Measurements from ENCODE around the gene EXOC4.
"Not testable (repeated sequence)": the region's sequence is repeated elsewhere in the genome, so short reads cannot be mapped to it uniquely, and the experiment has no call there.

EXOC4 gene

DNA sequence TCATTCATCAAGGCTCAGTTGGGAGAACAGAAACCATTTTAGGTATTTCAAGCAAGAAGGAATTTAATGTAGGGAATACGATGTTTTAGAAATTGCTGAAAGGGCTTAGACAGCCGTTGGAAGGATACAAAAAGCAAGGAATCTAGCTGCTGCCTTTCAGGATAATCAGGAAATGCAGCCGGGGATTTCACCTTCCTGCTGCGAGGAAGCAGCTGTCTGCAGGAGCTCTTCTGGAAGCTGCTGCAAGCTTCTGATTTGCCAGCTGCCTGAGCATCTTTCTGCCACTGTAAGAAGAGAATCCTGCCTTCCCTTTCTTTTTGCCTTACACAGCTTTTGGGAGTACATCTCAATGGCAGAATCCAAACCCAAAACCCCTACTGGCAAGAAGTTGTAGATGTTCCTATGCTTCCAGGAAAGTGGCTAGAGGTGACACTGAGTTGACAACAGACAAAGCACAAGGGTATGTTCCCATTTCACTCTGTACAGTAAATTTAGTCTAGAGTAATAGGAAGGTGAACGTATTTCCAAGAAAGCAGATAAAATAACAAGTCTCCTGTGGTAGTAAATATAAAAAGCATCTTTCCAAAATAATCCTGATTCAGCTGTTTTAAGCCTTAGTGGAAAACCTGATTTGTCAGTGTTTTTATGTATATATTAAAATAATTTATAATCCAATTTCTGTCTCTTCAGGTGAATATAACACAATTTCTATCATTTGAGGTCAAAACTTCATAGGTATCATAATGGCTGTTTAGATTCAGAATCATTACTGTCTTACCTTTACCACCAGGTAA, 725.8 kb downstream of the EXOC4 start:
- no peak for DNase-seq (ENCODE audit: low read depth in 2 of 2)

DNA sequence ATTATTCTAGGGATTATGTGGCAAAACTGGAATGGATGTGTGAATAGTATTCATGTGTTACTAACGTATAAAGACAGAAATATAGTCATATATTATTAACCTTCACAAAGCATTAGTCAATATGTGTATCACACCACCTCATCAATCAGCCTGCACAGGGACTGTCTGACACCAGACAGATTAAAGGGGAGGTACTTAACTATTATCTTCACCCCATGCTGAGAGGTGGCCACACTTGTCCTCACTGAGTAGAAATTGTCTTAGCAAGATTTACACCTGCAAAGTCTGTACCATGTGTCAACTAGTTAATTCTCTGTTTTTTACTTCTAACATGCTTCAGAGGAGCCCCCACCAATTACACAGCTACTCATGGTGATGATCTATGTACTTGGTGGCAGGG, 727.9 kb downstream of the EXOC4 start:
- DNase-seq (ENCODE audit: low read depth in 2 of 2) = no peak

- DNase-seq (ENCODE audit: low read depth in 2 of 2) = no peak
These were observed 731.0 kb downstream of the EXOC4 start for GRCh38 chr7:133983685-133984419.

GRCh38 chr7:133985300-133985699, 732.4 kb downstream of the EXOC4 start:
- no peak for DNase-seq (ENCODE audit: low read depth in 2 of 2)

DNA sequence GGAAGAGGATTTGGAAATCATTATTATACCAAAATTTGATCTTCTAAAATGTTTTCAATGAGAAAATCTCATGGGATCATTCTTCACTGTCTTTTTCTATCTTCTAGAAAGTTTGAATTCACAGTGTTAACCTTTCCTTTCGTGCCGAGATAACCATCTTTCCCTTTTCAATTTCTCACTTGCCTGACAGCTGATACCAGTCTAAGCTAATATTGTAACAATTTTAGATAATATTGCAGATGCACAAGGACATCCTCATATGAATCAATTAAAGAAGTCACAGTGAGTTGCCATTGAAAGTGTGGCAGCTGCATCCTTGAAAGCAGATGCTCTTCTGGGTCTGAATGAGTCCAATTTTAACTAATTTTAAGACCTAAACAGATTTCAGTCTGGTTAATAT, 734.7 kb downstream of the EXOC4 start:
- DNase-seq (ENCODE audit: low read depth in 2 of 2) = no peak

GRCh38 chr7:133993547-133993946, 740.7 kb downstream of the EXOC4 start:
- no peak for DNase-seq (ENCODE audit: low read depth in 2 of 2)

GRCh38 chr7:133994100-133994499, 741.2 kb downstream of the EXOC4 start:
- DNase-seq (ENCODE audit: low read depth in 2 of 2) = not testable (repeated sequence)

DNA sequence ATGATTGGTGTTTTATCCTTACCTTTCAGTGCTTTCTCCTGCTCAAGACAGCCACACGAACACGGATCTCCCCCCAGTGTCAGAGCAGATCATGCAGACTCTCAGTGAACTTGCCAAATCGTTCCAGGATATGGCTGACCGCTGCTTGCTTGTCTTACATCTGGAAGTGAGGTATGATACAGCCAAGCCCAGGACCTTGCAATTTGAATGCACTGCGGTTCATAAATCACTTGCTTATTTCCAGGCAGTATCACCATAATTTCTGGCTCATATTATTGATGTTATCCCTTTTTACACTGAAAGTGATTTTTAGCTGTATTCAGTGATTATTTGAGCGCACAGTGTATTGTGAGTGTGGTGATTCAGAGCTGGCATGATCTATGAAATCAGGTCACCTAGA, 744.6 kb downstream of the EXOC4 start:
- no peak for DNase-seq (ENCODE audit: low read depth in 2 of 2)

DNA sequence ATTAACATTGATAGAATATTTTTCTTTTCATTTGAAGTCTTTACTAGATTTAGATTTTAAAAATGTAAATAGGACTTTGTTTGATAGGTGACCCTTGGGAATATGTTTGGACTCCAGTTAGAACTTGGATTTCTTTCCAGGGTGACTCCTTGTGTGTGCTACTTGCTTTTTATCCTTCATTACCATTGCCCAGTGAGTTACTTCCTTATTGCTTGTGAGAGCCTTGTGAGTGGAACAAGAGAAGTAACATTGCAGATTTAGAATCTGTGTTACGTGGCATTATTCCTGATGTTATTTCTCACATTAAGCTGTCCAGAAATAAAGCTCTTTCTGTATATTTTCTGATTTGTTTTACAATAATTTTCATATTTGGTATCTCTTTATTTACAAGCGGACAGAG, 746.3 kb downstream of the EXOC4 start:
- DNase-seq (ENCODE audit: low read depth in 2 of 2) = no peak

DNA sequence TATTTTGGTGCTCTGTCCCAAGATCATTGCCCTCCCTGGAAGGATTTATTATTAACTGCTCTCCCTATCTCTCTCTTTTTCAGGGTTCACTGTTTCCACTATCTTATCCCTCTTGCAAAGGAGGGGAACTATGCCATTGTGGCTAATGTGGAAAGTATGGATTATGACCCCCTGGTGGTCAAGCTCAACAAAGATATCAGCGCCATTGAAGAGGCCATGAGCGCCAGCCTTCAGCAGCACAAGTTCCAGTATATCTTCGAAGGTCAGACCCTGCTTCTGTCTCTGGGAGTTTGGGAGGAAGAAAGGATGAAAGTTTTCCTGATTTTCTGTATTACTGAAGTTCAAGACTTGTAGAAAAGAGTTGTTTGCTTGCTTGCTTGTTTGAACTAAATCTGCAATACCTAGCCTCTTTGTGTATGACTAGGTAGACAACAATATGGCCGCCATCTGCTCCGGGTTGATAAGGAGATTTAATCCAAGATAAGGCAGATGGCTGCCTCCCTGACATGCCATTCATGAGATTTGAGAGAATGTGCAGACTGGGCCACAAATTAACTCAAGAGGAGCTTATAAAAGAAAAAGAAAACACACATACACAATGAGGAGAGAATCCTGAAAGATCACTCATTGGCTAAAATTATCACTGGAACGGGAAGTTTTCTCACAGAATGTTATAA, 752.1 kb downstream of the EXOC4 start:
- DNase-seq (ENCODE audit: low read depth in 2 of 2) = no peak

DNA sequence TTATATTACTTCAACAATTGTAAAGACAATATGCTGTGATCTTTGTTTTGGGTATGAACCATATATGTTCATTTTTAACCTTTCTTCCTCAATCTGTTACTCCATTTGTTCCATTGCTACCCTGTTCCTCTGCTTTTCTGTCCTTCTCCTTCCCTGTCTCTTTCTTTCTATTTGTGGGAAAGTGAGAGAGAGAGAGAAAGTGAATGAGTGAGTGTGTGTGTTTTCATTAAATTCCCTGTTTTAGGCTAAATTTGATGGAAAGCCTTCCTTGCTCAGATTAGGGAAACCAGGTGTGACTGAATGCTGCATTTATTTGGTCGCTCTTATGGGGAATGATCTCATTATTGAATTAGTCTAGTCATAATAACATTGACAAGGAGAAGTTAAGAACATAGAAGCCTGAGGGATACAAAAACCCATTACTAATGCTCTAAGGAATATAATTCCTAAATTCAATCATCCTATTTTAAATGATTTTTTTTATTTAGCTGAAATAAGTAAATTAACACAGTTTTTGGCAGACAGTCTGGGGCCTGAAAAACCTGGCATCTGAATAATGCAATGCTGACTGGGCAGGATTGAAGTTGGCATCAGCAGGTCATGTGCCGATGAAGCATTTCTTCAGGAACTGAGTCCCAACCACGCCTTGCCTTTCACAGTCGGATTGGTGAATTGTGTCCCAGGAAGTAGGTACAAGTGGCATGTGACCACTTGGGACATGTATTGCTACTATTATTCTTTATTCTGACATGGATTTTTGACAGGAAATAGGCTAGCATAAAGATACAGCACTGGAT, 756.6 kb downstream of the EXOC4 start:
- no peak for DNase-seq (ENCODE audit: low read depth in 2 of 2)

DNA sequence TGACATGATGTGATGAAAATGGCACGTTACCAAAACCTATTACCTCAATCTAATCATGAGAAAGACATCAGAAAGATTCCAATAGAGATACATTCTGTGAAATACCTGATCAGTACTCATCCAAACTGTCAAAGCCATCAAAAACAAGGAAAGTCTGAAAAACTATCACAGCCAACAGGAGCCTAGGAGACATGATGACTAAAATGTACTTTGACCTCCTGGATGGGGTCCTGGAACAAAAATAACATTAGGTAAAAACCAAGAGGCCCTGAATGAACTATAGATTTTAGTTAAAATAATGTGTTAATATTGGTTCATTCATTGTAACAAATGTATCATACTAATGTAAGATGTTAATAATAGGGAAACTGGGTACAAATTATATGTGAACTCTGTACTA, 760.4 kb downstream of the EXOC4 start:
- no peak for DNase-seq (ENCODE audit: low read depth in 2 of 2)

DNA sequence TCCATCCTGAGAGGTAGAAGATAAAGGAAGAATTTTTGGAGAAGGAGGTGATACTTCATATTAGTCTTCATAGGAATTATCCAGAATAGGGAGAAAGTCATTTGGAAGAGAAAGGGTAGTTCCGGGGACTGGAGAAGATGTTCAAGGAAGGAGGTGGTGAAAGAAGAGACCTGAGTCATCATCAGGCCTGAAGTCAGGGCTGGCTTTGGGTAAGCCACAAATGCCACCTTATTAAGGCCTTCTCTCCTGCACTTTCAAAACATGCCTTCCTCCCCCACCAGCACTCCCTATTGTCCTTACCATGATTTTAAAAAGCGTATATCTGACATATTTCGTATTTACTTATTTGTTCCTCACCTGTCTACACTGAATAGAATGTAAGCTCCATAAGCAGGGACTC, 762.1 kb downstream of the EXOC4 start:
- no peak for DNase-seq (ENCODE audit: low read depth in 2 of 2)

GRCh38 chr7:134016223-134016941, 763.5 kb downstream of the EXOC4 start:
- DNase-seq (ENCODE audit: low read depth in 2 of 2) = no peak

- no peak for DNase-seq (ENCODE audit: low read depth in 2 of 2)
These were observed 764.0 kb downstream of the EXOC4 start for GRCh38 chr7:134016942-134017303.

GRCh38 chr7:134018306-134018705, 765.4 kb downstream of the EXOC4 start:
- DNase-seq (ENCODE audit: low read depth in 2 of 2) = no peak

DNA sequence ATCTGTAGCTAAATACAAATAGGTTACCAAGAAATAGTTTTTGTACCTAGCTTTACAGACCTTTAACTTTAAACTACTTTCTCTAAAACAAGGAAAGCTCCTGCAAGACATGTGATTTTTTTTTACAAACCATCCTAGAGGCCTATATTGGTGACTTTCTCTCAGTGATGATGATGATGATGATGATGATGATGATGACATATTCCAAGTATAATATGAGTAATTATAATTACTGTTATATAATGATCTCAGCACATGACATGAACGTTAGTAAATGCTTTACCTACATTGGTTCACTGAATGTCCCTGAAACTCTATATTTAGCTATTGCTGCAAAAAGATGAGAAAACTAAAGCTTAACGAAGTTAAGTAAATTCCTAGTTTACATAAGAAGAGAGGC, 766.4 kb downstream of the EXOC4 start:
- no peak for DNase-seq (ENCODE audit: low read depth in 2 of 2)

- DNase-seq (ENCODE audit: low read depth in 2 of 2) = no peak
These were observed 769.0 kb downstream of the EXOC4 start for GRCh38 chr7:134021836-134022235.

DNA sequence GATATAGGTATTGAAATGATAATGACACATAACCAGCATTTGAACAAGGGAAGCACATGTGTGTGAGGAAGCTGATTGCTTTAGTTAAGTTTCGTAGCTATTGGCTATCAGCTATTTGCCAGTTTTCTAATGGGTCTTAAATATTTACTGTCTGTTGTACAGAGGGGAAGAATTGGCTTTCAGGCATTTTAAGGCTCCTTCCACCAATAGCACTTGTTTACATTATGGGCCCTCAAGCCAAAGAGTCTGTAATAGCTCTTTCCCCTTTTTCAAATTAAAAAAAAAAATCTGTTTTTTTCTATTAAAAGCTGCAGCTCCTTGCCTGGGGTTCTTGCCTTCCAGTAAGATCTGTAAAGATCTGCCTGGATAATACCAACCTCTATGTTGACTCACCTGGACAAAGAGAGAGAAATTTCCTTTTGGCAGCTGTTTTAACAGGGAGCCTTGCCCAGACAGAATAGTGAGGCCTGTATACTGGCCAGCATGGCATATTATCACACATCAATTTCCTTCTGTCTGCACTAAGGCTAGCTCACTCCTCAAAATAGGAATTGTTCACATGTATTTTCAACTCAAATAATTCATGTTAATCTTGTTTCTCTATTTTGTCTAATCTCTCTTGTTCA, 769.5 kb downstream of the EXOC4 start:
- DNase-seq (ENCODE audit: low read depth in 2 of 2) = no peak

DNA sequence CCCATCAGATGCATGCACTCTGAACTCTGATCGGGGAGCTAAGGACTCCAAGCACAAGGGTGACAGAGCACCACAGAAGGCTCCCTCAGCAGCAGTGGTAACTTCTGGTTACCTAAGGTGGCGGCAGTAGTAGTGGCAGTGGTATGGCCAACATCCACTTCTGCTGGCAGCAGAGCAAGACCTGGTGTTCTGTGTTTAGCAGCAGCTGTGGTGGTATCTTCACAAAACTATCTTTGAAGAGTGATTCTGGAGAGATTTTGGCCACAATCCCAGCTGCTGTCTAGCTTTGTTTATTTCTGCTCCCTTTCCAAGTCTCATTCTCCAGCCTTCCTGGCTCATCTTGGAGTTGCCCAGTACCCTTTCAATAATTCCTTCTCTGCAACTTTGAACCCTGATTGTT, 771.9 kb downstream of the EXOC4 start:
- DNase-seq (ENCODE audit: low read depth in 2 of 2) = no peak

DNA sequence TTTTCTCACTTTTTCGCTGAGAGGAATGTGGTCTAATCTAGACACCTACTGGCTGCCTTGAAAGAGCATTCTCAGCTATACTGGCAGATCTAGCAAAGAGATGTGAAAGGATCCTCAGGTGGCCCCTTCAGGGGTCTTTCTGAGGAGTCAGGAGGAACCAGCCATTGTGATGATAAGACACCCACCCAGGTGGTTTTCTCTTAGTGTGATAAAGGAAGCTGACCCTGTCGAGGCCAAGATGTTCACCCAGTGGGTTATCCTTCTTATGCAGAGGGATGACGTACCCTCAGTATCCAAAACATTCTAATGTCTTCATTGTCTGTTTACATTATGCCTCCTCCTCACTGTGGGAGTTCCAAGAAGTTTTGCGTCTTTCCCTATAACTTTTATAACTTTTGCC, 776.0 kb downstream of the EXOC4 start:
- no peak for DNase-seq (ENCODE audit: low read depth in 2 of 2)
